GM23338 (cell line): Measurements from ENCODE around the gene AEBP2. TPM values are rescaled to one million over a fixed set of nuclear protein-coding genes. Genes with fewer than 3 reads are reported as not detected.

Source experiments
- ATAC-seq: fragments of 200-7000 bp; cut with Tn5 transposase; 3 replicates; pipeline ENCODE4 v1.9.1; 2020
- DNase-seq: peaks from one replicate; pipeline ENCODE4 v3.0.0-alpha.2; 2015; ENCODE audit warnings: low spot score
- H2AFZ ChIP-seq: fragments of 200-600 bp; sonication (generic); 2 replicates; pipeline ENCODE4 v1.8.0; 2016; ENCODE audit warnings: antibody characterized with exemption, mild to moderate bottlenecking, moderate library complexity
- H3F3A ChIP-seq: fragments of 200-600 bp; sonication (generic); replicated peaks from 2 replicates; pipeline ENCODE4 v1.8.0; 2017; ENCODE audit warnings: antibody characterized with exemption, mixed run types, low read depth
- H3K27ac ChIP-seq: fragments of 200-600 bp; sonication (generic); 2 replicates; pipeline ENCODE4 v1.6.1; 2016; ENCODE audit warnings: low read depth
- H3K27me3 ChIP-seq: fragments of 200-600 bp; sonication (generic); 2 replicates; pipeline ENCODE4 v1.8.0; 2016; ENCODE audit warnings: mild to moderate bottlenecking, mixed run types, moderate library complexity; ENCODE audit not compliant: insufficient read depth
- H3K36me3 ChIP-seq: fragments of 200-600 bp; sonication (generic); 2 replicates; pipeline ENCODE4 v1.8.0; 2016; ENCODE audit warnings: mild to moderate bottlenecking; ENCODE audit not compliant: insufficient read depth
- H3K4me1 ChIP-seq: fragments of 200-600 bp; sonication (generic); 2 replicates; pipeline ENCODE4 v1.8.0; 2016; ENCODE audit warnings: mild to moderate bottlenecking, moderate library complexity; ENCODE audit not compliant: insufficient read depth
- H3K4me2 ChIP-seq: fragments of 200-600 bp; sonication (generic); 2 replicates; pipeline ENCODE4 v1.7.1; 2017; ENCODE audit warnings: mixed run types
- H3K4me3 ChIP-seq: fragments of 200-600 bp; sonication (generic); 2 replicates; pipeline ENCODE4 v1.6.1; 2016; ENCODE audit warnings: mixed run types
- H3K79me2 ChIP-seq: fragments of 200-600 bp; sonication (generic); replicated peaks from 2 replicates; pipeline ENCODE4 v1.8.0; 2017; ENCODE audit warnings: mild to moderate bottlenecking; ENCODE audit not compliant: insufficient read depth
- H3K9me2 ChIP-seq: fragments of 200-600 bp; sonication (generic); 2 replicates; pipeline ENCODE4 v1.8.0; 2017; ENCODE audit not compliant: insufficient read depth
- H4K20me1 ChIP-seq: fragments of 200-600 bp; sonication (generic); replicated peaks from 2 replicates; pipeline ENCODE4 v1.8.0; 2017; ENCODE audit warnings: mild to moderate bottlenecking; ENCODE audit not compliant: insufficient read depth
- H3K27ac Mint-ChIP-seq: 2 replicates; pipeline ENCODE4 v1.8.0; 2020; ENCODE audit warnings: inconsistent platforms, mild to moderate bottlenecking, moderate library complexity, mixed read lengths
- H3K27me3 Mint-ChIP-seq: 3 replicates; pipeline ENCODE4 v1.8.0; 2022; ENCODE audit warnings: low read depth, mild to moderate bottlenecking, moderate library complexity, mixed read lengths, inconsistent platforms; ENCODE audit not compliant: insufficient read depth, poor library complexity
- H3K36me3 Mint-ChIP-seq: 3 replicates; pipeline ENCODE4 v1.8.0; 2021; ENCODE audit warnings: low read depth, mild to moderate bottlenecking, inconsistent platforms, moderate library complexity, mixed read lengths
- H3K4me1 Mint-ChIP-seq: 3 replicates; pipeline ENCODE4 v1.8.0; 2020; ENCODE audit warnings: mild to moderate bottlenecking, inconsistent platforms, mixed read lengths
- H3K4me3 Mint-ChIP-seq: 3 replicates; pipeline ENCODE4 v1.8.0; 2021; ENCODE audit warnings: moderate library complexity, mild to moderate bottlenecking, inconsistent platforms, mixed read lengths
- H3K9me3 Mint-ChIP-seq: 3 replicates; pipeline ENCODE4 v1.8.0; 2020; ENCODE audit warnings: moderate library complexity, mild to moderate bottlenecking, inconsistent platforms, mixed read lengths
- CREB1 ChIP-seq: fragments of 250-450 bp; sonication (Bioruptor Pico); IDR thresholded peaks from 2 replicates; pipeline ENCODE4 v1.5.0; 2020; ENCODE audit warnings: low read depth, mild to moderate bottlenecking, moderate library complexity
- EZH2 ChIP-seq: fragments of 200-600 bp; sonication (generic); IDR thresholded peaks from one replicate; pipeline ENCODE4 v1.8.0; 2017; ENCODE audit warnings: antibody characterized with exemption, mild to moderate bottlenecking, low read depth; ENCODE audit not compliant: unreplicated experiment
- EZH2phosphoT487 ChIP-seq: fragments of 200-600 bp; sonication (generic); IDR thresholded peaks from one replicate; pipeline ENCODE4 v1.8.1; 2018; ENCODE audit warnings: antibody characterized with exemption; ENCODE audit not compliant: unreplicated experiment
- JUNB ChIP-seq: IDR thresholded peaks from one replicate; pipeline ENCODE4 v1.6.1; 2016; ENCODE audit warnings: antibody characterized with exemption; ENCODE audit not compliant: unreplicated experiment
- NANOG ChIP-seq: IDR thresholded peaks from 2 replicates; pipeline ENCODE4 v1.6.1; 2016; ENCODE audit warnings: antibody characterized with exemption, borderline replicate concordance
- REST ChIP-seq: IDR thresholded peaks from one replicate; pipeline ENCODE4 v1.6.1; 2018; ENCODE audit warnings: antibody characterized with exemption; ENCODE audit not compliant: unreplicated experiment
- STAT1 ChIP-seq: IDR thresholded peaks from one replicate; pipeline ENCODE4 v1.6.1; 2016; ENCODE audit warnings: antibody characterized with exemption; ENCODE audit not compliant: unreplicated experiment
- ZNF462 ChIP-seq: fragments of 250-450 bp; sonication (Bioruptor Pico); IDR thresholded peaks from 2 replicates; pipeline ENCODE4 v1.5.0; 2020; ENCODE audit warnings: mild to moderate bottlenecking, moderate library complexity
- polyA plus RNA-seq: library from polyadenylated mRNA; unstranded; fragments of >200 nt; fragmentation: Nextera tagmentation; extraction: Ambion mirVana; gene quantifications from 2 replicates; pipeline ENCODE4 v1.2.1, GENCODE V29; 2016
- total RNA-seq: library from RNA; depleted of rRNA; stranded (reverse); fragments of >200 nt; shearing (Covaris generic); gene quantifications from 2 replicates; pipeline ENCODE4 v1.2.3, GENCODE V29; 2014

Gene AEBP2
- total and polyA plus RNA-seq, 2 experiments from 2014 or later, result 39.3 to 48.1 TPM

- Histone ChIP-seq H3K4me3 (no peak overlapping the region), H2AFZ (no peak overlapping the region), H3K27ac (peak overlapping the region; percentile 11), H4K20me1 (0 out of 2 replicates have a peak, but pooled peaks cover 6% of the 10 kb centered on the region), H3K36me3 (no peaks in the 10 kb centered on the region; the same call in 1 of the 2 replicates), H3K9me2 (no peaks in the 10 kb centered on the region), H3K4me1 (peaks cover 34% of the 10 kb centered on the region), H3K79me2 (peaks cover 29% of the 10 kb centered on the region), H3K27me3 (no peaks in the 10 kb centered on the region), H3K4me2 (peak overlapping the region; percentile 3), H3F3A (no peaks in the 10 kb centered on the region)
- TF ChIP-seq ZNF462 (no peak), CREB1 (CRISPR knock-in tag) (peak; percentile 44; the same call in 1 of the 2 replicates), STAT1 (no peak), JUNB (no peak)
- ATAC-seq, result peak; percentile 64
- peaks cover 32% of the 10 kb centered on the region for H3K4me1 Mint-ChIP-seq
- H3K27me3 Mint-ChIP-seq, result peaks cover 5% of the 10 kb centered on the region
- H3K27ac Mint-ChIP-seq, result peak overlapping the region; percentile 93
- peak; percentile 39 for DNase-seq
- H3K36me3 Mint-ChIP-seq, result peaks cover 52% of the 10 kb centered on the region
- no peak overlapping the region for H3K4me3 Mint-ChIP-seq
- no peaks in the 10 kb centered on the region for H3K9me3 Mint-ChIP-seq
Measured at GRCh38 chr12:19515179-19515578, 75.9 kb downstream of the AEBP2 start.

GRCh38 chr12:19517583-19517982, 78.3 kb downstream of the AEBP2 start:
- H3K4me2 ChIP-seq, result no peak overlapping the region
- H3K4me1 ChIP-seq, result peaks cover 34% of the 10 kb centered on the region
- no peaks in the 10 kb centered on the region for H4K20me1 ChIP-seq
- TF ChIP-seq JUNB, result no peak
- no peak for TF ChIP-seq EZH2
- no peak for TF ChIP-seq REST
- no peak for TF ChIP-seq EZH2phosphoT487
- no peak for TF ChIP-seq NANOG
- H2AFZ ChIP-seq, result no peak overlapping the region
- H3K27ac ChIP-seq, result peak overlapping the region; percentile 46; the same call in 1 of the 2 replicates
- Mint-ChIP-seq H3K36me3 (peaks cover 40% of the 10 kb centered on the region), H3K4me3 (no peak overlapping the region), H3K27ac (no peak overlapping the region), H3K27me3 (peaks cover 5% of the 10 kb centered on the region), H3K4me1 (peaks cover 32% of the 10 kb centered on the region), H3K9me3 (no peaks in the 10 kb centered on the region)
- ATAC-seq (no peak), DNase-seq (no peak)
- H3K9me2 ChIP-seq, result no peaks in the 10 kb centered on the region
- H3F3A ChIP-seq, result 0 out of 2 replicates have a peak, but pooled peaks cover 2% of the 10 kb centered on the region
- H3K79me2 ChIP-seq, result peaks cover 16% of the 10 kb centered on the region
- H3K36me3 ChIP-seq, result no peaks in the 10 kb centered on the region; the same call in 1 of the 2 replicates
- no peaks in the 10 kb centered on the region for H3K27me3 ChIP-seq
- H3K4me3 ChIP-seq, result no peak overlapping the region
